Stomach (tissue), 9 donors: ENCODE results near the gene FIGN. TPM values are rescaled to one million over a fixed set of nuclear protein-coding genes. Genes with fewer than 3 reads are reported as not detected.

Experiments
- DNase-seq, 2 donors: peaks; one replicate each; pipeline versions ENCODE4 v3.0.0 to v3.0.0-alpha.2; 2013 to 2019
- H3K27ac ChIP-seq, 5 donors: fragments of 200-600 bp in 4 of 5; sonication (generic) in 4 of 5; one replicate each; pipeline ENCODE4 v1.5.1; 2013 to 2019; ENCODE audit warnings: mild to moderate bottlenecking in 1 of 5, moderate library complexity in 1 of 5
- H3K27me3 ChIP-seq, 3 donors: fragments of 200-600 bp; sonication (generic); one replicate each; pipeline ENCODE4 v1.5.1; 2017 to 2019; ENCODE audit warnings: mixed run types in 1 of 3
- H3K36me3 ChIP-seq, 4 donors: fragments of 200-600 bp; sonication (generic); 1 replicate in 3 of 4; 2 replicates in 1 of 4; pipeline ENCODE4 v1.5.1; 2016 to 2019
- H3K4me1 ChIP-seq, 4 donors: fragments of 200-600 bp; sonication (generic); one replicate each; pipeline ENCODE4 v1.5.1; 2016 to 2019
- H3K4me3 ChIP-seq, 4 donors: fragments of 200-600 bp; sonication (generic) in 3 of 4; one replicate each; pipeline ENCODE4 v1.5.1; 2016 to 2019; ENCODE audit warnings: mild to moderate bottlenecking in 1 of 4
- H3K9me3 ChIP-seq, 4 donors: fragments of 200-600 bp; sonication (generic); one replicate each; pipeline ENCODE4 v1.5.1; 2016 to 2019
- CTCF ChIP-seq, 7 experiments: fragments of 450-650 bp in 4 of 7; fragments of 200-600 bp in 3 of 7; sonication (generic) in 3 of 7; IDR thresholded peaks; one replicate each; pipeline ENCODE4 v1.5.1; 2016 to 2019; ENCODE audit warnings: antibody characterized with exemption in 7 of 7, control low read depth in 2 of 7, mild to moderate bottlenecking in 1 of 7
- EP300 ChIP-seq: sonication (generic); formaldehyde crosslinking; IDR thresholded peaks from one replicate; pipeline ENCODE4 v1.6.1; 2017; ENCODE audit warnings: antibody characterized with exemption
- POLR2A ChIP-seq, 4 donors: fragments of 450-650 bp; IDR thresholded peaks; one replicate each; pipeline ENCODE4 v1.6.1; 2016; ENCODE audit warnings: antibody characterized with exemption in 4 of 4, control low read depth in 2 of 4, mild to moderate bottlenecking in 1 of 4, moderate library complexity in 1 of 4
- POLR2AphosphoS5 ChIP-seq, 3 donors: sonication (generic); formaldehyde crosslinking; IDR thresholded peaks; one replicate each; pipeline ENCODE4 v1.6.1; 2016; ENCODE audit warnings: antibody characterized with exemption in 3 of 3
- WGBS, 5 donors: extraction: QIAGEN DNeasy Blood & Tissue Kit in 3 of 5; methylation state at CpG; one replicate each; pipeline versions ENCODE4 v1.1.5 to v1.1.7; 2013 to 2018; 5-methylcytosine and 5-hydroxymethylcytosine counted together
- intact Hi-C: fragments of 100-400 bp; cut with DNase I; formaldehyde crosslinking; loops from one replicate; pipeline ENCODE4 v1.15.1; 2023; ENCODE audit warnings: low total_unique reads
- polyA plus RNA-seq, 3 donors: library from polyadenylated mRNA; stranded (reverse); fragments of 200-250 nt; gene quantifications; one replicate each; pipeline ENCODE4 v1.2.3, GENCODE V29; 2013
- total RNA-seq, 5 donors: library from RNA; depleted of rRNA; stranded (reverse); fragments of >200 nt; gene quantifications; one replicate each; pipeline versions ENCODE4 v1.1.0 to v1.2.3, GENCODE V29; 2014 to 2016
- donor health status: healthy with polysubstance abuse.
- donor health status: Bipolar disorder and iron deficiency.
- donor health status: healthy.

FIGN gene
- total and polyA plus RNA-seq, 8 donors = 0.33 to 8.9 (median 2.3) TPM

- Histone ChIP-seq H3K36me3 (no peaks in the 10 kb centered on the region), H3K9me3 (no peaks in the 10 kb centered on the region), H3K4me1 (peaks cover 0 to 14% (median 6%) of the 10 kb centered on the region in 4 donors), H3K4me3 (peak overlapping the region; percentile 55 to 71 (median 62)), H3K27me3 (peaks cover 0 to 10% (median 10%) of the 10 kb centered on the region in 3 donors), H3K27ac (peak overlapping the region in 4 of 5 donors; percentile 77 to 92 (median 90))
- 11 to 46% (median 22%) methylated on average over 5 of the region's 5 CpGs for WGBS, 5 donors
- no peak for TF ChIP-seq POLR2A (IDR thresholded peaks at IDR 0.05)
- TF ChIP-seq EP300 = no peak
- no peak for TF ChIP-seq POLR2AphosphoS5 (IDR thresholded peaks at IDR 0.05)
- TF ChIP-seq CTCF (IDR thresholded peaks at IDR 0.05) = no peak
- DNase-seq = no peak
- intact Hi-C loops = no loop called here
These were observed 1.3 kb upstream of the FIGN start for GRCh38 chr2:163737190-163737439.

- H3K4me3 ChIP-seq = peak overlapping the region; percentile 55 to 71 (median 62)
- no peaks in the 10 kb centered on the region for H3K9me3 ChIP-seq
- H3K27me3 ChIP-seq = peaks cover 0 to 10% (median 10%) of the 10 kb centered on the region in 3 donors
- H3K27ac ChIP-seq = peak overlapping the region; percentile 77 to 92 (median 90)
- H3K4me1 ChIP-seq = peaks cover 0 to 19% (median 6%) of the 10 kb centered on the region in 4 donors
- no peak for TF ChIP-seq EP300
- TF ChIP-seq CTCF (IDR thresholded peaks at IDR 0.05) = peak in 2 of 7 experiments; percentile 6 to 12
- peak in 1 of 2 donors; percentile 76 for DNase-seq
- WGBS, 5 donors = 1 to 4% (median 2%) methylated on average over 28 to 54 of the region's 54 CpGs
- H3K36me3 ChIP-seq = no peaks in the 10 kb centered on the region
- intact Hi-C loops = no loop called here
These were observed 803 bp upstream of the FIGN start for GRCh38 chr2:163736433-163737189.

GRCh38 chr2:163734881-163735684 is 725 bp downstream of the FIGN start:
- H3K27me3 ChIP-seq = peaks cover 0 to 10% (median 10%) of the 10 kb centered on the region in 3 donors
- H3K27ac ChIP-seq = peak overlapping the region in 4 of 5 donors; percentile 77 to 92 (median 90)
- H3K9me3 ChIP-seq = no peaks in the 10 kb centered on the region
- intact Hi-C loops = no loop called here
- H3K4me1 ChIP-seq = peaks cover 0 to 20% (median 10%) of the 10 kb centered on the region in 4 donors
- TF ChIP-seq CTCF (IDR thresholded peaks at IDR 0.05) = no peak
- no peak for TF ChIP-seq POLR2A (IDR thresholded peaks at IDR 0.05)
- no peak for TF ChIP-seq EP300
- no peak for TF ChIP-seq POLR2AphosphoS5 (IDR thresholded peaks at IDR 0.05)
- 2 to 5% (median 3%) methylated on average over 16 of the region's 16 CpGs for WGBS, 5 donors
- peak overlapping the region; percentile 55 to 71 (median 62) for H3K4me3 ChIP-seq
- peak in 1 of 2 donors; percentile 25 for DNase-seq
- H3K36me3 ChIP-seq = no peaks in the 10 kb centered on the region

- Histone ChIP-seq H3K36me3 (no peaks in the 10 kb centered on the region), H3K4me3 (peak overlapping the region; percentile 55 to 71 (median 62)), H3K9me3 (no peaks in the 10 kb centered on the region), H3K27ac (peak overlapping the region in 4 of 5 donors; percentile 50 to 90 (median 73)), H3K4me1 (peaks cover 0 to 20% (median 10%) of the 10 kb centered on the region in 4 donors), H3K27me3 (peaks cover 0 to 10% (median 10%) of the 10 kb centered on the region in 3 donors)
- TF ChIP-seq EP300 = no peak
- TF ChIP-seq POLR2AphosphoS5 (IDR thresholded peaks at IDR 0.05) = no peak
- no peak for TF ChIP-seq POLR2A (IDR thresholded peaks at IDR 0.05)
- TF ChIP-seq CTCF (IDR thresholded peaks at IDR 0.05) = no peak
- WGBS, 5 donors = 14 to 42% (median 23%) methylated on average over 2 of the region's 2 CpGs
- DNase-seq = no peak
- intact Hi-C loops = no loop called here
These were observed 1.4 kb downstream of the FIGN start for GRCh38 chr2:163734401-163734800.
